ENCODE measurements around the gene IGFN1. TPM values are rescaled to one million over a fixed set of nuclear protein-coding genes. Genes with fewer than 3 reads are reported as not detected.
"Not testable (repeated sequence)": the region's sequence is repeated elsewhere in the genome, so short reads cannot be mapped to it uniquely, and the experiment has no call there.

IGFN1 gene
- total RNA-seq, 2 donors from 2014 or later, result not detected

GRCh38 chr1:201254625-201255478, 64.2 kb downstream of the IGFN1 start:
- DNase-seq (peak; percentile 37 to 64 (median 41)), ATAC-seq (peak; percentile 63)
- Mint-ChIP-seq H3K4me1 (peaks cover 4% of the 10 kb centered on the region), H3K36me3 (ENCODE audit: low read depth) (no peaks in the 10 kb centered on the region), H3K4me3 (no peak overlapping the region), H3K27ac (no peak overlapping the region), H3K27me3 (peaks cover 26% of the 10 kb centered on the region)
- H3K9me3 ChIP-seq (ENCODE audit: control insufficient read depth, low read length, poor library complexity, severe bottlenecking), result no peaks in the 10 kb centered on the region

- ATAC-seq (no peak), DNase-seq (no peak)
- H3K27ac Mint-ChIP-seq, result no peak overlapping the region
- H3K27me3 Mint-ChIP-seq, result peaks cover 27% of the 10 kb centered on the region
- peaks cover 6% of the 10 kb centered on the region for H3K4me1 Mint-ChIP-seq
- H3K9me3 ChIP-seq (ENCODE audit: control insufficient read depth, low read length, poor library complexity, severe bottlenecking), result no peaks in the 10 kb centered on the region
- no peak overlapping the region for H3K4me3 Mint-ChIP-seq
- no peaks in the 10 kb centered on the region for H3K36me3 Mint-ChIP-seq (ENCODE audit: low read depth)
Observed at GRCh38 chr1:201255479-201256362, 65.1 kb downstream of the IGFN1 start.

GRCh38 chr1:201258132-201258531, 67.5 kb downstream of the IGFN1 start:
- not testable (repeated sequence) for H3K4me1 Mint-ChIP-seq; ATAC-seq; H3K27ac Mint-ChIP-seq; H3K36me3 Mint-ChIP-seq (ENCODE audit: low read depth); H3K9me3 ChIP-seq (ENCODE audit: control insufficient read depth, low read length, poor library complexity, severe bottlenecking); DNase-seq; H3K4me3 Mint-ChIP-seq
- H3K27me3 Mint-ChIP-seq, result peaks cover 28% of the 10 kb centered on the region

DNA sequence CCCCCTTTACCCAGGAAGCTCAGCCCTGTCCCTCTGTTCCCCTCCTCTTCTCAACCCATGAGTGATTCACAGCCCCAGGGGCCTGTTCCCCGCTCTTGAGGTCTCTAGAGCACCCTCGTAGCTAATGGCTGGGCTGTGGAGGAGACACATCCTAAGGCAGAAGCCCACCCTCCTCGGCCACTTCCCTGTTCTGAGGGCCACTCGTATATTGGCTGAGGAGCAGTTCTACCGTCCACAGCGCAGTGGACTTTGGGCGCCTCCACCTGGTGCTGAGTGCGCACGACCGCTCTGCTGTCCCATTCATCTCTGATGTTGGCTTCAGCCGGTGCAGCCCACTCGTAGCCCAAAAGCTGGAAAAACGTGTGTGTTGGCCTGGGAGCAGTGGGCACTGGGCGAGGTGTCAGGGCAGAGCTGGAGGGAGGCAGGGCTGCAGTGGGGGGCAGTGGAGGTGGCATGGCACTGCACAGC, 68.2 kb downstream of the IGFN1 start:
- no peak overlapping the region for H3K4me3 Mint-ChIP-seq
- H3K27me3 Mint-ChIP-seq, result peaks cover 30% of the 10 kb centered on the region
- H3K4me1 Mint-ChIP-seq, result peaks cover 2% of the 10 kb centered on the region
- no peak for DNase-seq
- H3K27ac Mint-ChIP-seq, result no peak overlapping the region
- no peaks in the 10 kb centered on the region for H3K36me3 Mint-ChIP-seq (ENCODE audit: low read depth)
- ATAC-seq, result no peak
- H3K9me3 ChIP-seq (ENCODE audit: control insufficient read depth, low read length, poor library complexity, severe bottlenecking), result no peaks in the 10 kb centered on the region

DNA sequence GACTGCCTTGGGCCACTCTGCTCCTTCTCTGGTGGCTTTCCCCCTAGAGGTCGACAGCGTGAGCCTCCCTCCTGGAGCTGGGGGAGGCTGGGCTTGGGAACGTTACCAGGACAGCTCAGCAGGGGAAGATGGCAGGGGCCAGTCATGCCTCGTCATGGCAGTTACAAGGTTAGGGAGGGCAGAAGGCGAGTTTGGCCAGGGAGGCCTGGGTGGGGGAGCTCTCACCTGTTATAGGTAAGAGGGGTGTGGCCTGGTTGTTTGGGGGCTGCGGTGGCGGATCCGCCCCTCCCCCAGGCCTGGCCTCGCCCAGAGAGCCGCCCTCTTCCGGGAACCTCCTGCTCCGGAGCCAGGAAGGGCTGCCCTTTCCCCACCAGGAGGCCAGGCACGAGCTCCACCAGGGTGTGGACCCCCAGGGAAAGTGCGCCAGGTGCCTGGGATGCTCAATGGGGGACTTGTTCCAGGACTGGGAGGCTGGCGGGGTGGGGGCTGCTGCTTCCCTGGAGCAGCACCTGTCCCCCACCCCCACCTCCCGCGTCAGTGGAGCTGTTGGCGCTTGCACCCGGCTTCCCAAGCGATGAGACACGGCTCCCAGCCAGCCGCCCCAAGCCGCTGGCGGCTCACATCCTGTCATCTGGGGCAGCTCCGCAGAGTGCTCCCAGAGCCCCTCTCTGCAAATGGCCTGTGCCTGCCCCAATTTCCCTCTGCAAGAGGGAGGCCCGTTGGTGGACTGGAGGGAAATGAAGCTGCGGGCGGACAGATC, 69.0 kb downstream of the IGFN1 start:
- Mint-ChIP-seq H3K27me3 (peaks cover 38% of the 10 kb centered on the region), H3K27ac (no peak overlapping the region), H3K4me1 (peaks cover 2% of the 10 kb centered on the region), H3K36me3 (ENCODE audit: low read depth) (no peaks in the 10 kb centered on the region), H3K4me3 (peak overlapping the region; percentile 43)
- no peaks in the 10 kb centered on the region for H3K9me3 ChIP-seq (ENCODE audit: control insufficient read depth, low read length, poor library complexity, severe bottlenecking)
- ATAC-seq, result no peak
- DNase-seq, result no peak

DNA sequence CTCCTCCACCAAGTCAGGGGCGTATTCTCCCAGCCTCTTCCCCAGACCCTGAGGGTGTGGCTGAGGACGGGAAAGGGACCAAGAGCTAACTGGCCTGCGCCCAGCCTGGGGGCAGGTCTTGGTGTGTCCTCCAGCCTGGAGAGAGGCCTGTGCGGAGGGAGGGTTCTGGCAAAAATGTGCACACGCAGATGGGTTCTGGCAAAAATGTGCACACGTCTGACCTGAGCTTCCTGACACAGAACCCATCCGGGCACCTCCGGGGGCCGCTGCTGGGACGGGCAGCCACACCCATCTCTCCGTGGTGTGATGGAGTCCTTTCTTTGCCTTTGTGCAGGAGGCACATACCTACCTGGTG, 69.6 kb downstream of the IGFN1 start:
- H3K4me3 Mint-ChIP-seq, result peak overlapping the region; percentile 39
- H3K36me3 Mint-ChIP-seq (ENCODE audit: low read depth), result no peaks in the 10 kb centered on the region
- H3K4me1 Mint-ChIP-seq, result peaks cover 2% of the 10 kb centered on the region
- ATAC-seq (no peak), DNase-seq (no peak)
- peaks cover 43% of the 10 kb centered on the region for H3K27me3 Mint-ChIP-seq
- H3K27ac Mint-ChIP-seq, result no peak overlapping the region
- H3K9me3 ChIP-seq (ENCODE audit: control insufficient read depth, low read length, poor library complexity, severe bottlenecking), result no peaks in the 10 kb centered on the region

DNA sequence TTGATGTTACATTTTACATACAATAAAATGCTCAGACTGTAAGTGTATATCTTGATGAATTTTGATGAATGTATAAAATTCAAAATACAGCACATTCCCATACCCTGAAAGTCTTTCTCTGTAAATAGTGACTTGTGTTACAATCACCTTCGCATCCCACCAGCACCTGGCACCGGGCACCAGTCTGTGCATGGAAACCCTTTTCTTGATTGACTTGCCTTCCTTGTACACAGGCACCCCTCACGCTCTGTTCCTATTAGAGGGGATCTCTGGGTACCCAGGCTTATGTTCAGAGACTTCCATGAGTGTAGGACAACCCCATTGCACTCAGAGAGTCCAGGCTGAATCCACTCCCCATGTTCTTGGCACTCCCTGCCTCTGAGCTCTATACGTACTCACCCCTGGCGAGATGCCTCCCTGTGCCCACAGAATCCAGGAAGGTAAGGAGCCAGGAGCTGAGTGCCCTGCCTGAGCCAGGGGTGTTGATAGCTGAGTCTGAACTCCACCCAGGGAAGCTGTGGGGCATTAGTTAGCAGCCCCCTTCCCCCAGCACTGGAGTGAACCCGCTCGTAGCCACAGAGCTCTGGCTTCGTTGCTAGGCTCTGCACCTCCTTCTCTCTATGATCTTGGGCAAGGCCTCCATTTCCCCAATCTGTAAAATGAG, 70.2 kb downstream of the IGFN1 start:
- ATAC-seq, result no peak
- peaks cover 49% of the 10 kb centered on the region for H3K27me3 Mint-ChIP-seq
- peak overlapping the region; percentile 39 for H3K4me3 Mint-ChIP-seq
- no peaks in the 10 kb centered on the region for H3K9me3 ChIP-seq (ENCODE audit: control insufficient read depth, low read length, poor library complexity, severe bottlenecking)
- peaks cover 2% of the 10 kb centered on the region for H3K4me1 Mint-ChIP-seq
- H3K27ac Mint-ChIP-seq, result no peak overlapping the region
- no peak for DNase-seq
- H3K36me3 Mint-ChIP-seq (ENCODE audit: low read depth), result no peaks in the 10 kb centered on the region

GRCh38 chr1:201261771-201262547, 71.3 kb downstream of the IGFN1 start:
- no peaks in the 10 kb centered on the region for H3K9me3 ChIP-seq (ENCODE audit: control insufficient read depth, low read length, poor library complexity, severe bottlenecking)
- DNase-seq, result no peak
- Mint-ChIP-seq H3K4me1 (peaks cover 5% of the 10 kb centered on the region), H3K27me3 (peaks cover 61% of the 10 kb centered on the region), H3K36me3 (ENCODE audit: low read depth) (no peaks in the 10 kb centered on the region), H3K27ac (no peak overlapping the region), H3K4me3 (no peak overlapping the region)
- no peak for ATAC-seq

DNA sequence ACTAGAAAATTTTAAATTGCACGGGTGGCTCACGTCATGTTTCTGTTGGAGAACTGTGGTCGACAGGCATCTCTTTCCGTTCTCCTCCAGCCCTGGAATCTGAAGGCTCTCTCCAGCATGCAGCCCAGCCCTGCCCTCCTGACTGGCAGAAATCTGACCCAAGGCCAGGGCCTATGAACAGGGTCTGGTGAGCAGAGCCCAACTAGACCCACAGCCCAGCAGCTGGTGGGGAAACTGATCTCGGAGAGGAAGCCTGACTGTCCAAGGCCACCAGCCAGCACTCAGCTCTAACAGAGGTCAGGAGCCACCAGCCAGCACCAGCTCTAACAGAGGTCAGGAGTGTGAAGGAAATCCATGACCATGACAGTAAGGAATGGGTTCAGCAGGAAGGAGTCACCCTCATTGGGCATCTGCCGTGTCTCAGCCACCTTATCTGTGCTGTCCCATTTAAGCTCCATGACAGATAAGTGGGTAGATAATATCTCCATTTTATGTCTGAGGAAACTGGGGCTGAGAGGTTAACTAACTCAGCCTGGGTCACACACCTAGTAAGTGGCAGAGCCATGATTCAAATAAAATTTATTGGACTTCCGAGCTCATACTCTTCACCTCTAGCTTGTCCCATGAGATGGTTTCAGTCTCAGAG, 72.5 kb downstream of the IGFN1 start:
- Mint-ChIP-seq H3K4me1 (peaks cover 5% of the 10 kb centered on the region), H3K27me3 (peaks cover 72% of the 10 kb centered on the region), H3K27ac (no peak overlapping the region), H3K4me3 (no peak overlapping the region), H3K36me3 (ENCODE audit: low read depth) (peaks cover 2% of the 10 kb centered on the region)
- DNase-seq (no peak), ATAC-seq (no peak)
- H3K9me3 ChIP-seq (ENCODE audit: control insufficient read depth, low read length, poor library complexity, severe bottlenecking), result no peaks in the 10 kb centered on the region

GRCh38 chr1:201264072-201264471, 73.4 kb downstream of the IGFN1 start:
- H3K4me3 Mint-ChIP-seq, result no peak overlapping the region
- H3K4me1 Mint-ChIP-seq, result peaks cover 5% of the 10 kb centered on the region
- no peak overlapping the region for H3K27ac Mint-ChIP-seq
- peaks cover 2% of the 10 kb centered on the region for H3K36me3 Mint-ChIP-seq (ENCODE audit: low read depth)
- ATAC-seq (no peak), DNase-seq (no peak)
- H3K27me3 Mint-ChIP-seq, result peaks cover 82% of the 10 kb centered on the region
- no peaks in the 10 kb centered on the region for H3K9me3 ChIP-seq (ENCODE audit: control insufficient read depth, low read length, poor library complexity, severe bottlenecking)

- H3K4me1 Mint-ChIP-seq, result peaks cover 5% of the 10 kb centered on the region
- DNase-seq (no peak), ATAC-seq (no peak)
- H3K27ac Mint-ChIP-seq, result no peak overlapping the region
- no peaks in the 10 kb centered on the region for H3K9me3 ChIP-seq (ENCODE audit: control insufficient read depth, low read length, poor library complexity, severe bottlenecking)
- H3K36me3 Mint-ChIP-seq (ENCODE audit: low read depth), result peaks cover 2% of the 10 kb centered on the region
- H3K27me3 Mint-ChIP-seq, result peaks cover 87% of the 10 kb centered on the region
- no peak overlapping the region for H3K4me3 Mint-ChIP-seq
Observed at GRCh38 chr1:201264554-201264953, 73.9 kb downstream of the IGFN1 start.

GRCh38 chr1:201265756-201266155, 75.1 kb downstream of the IGFN1 start:
- H3K27me3 Mint-ChIP-seq, result peaks cover 87% of the 10 kb centered on the region
- H3K4me3 Mint-ChIP-seq, result no peak overlapping the region
- peaks cover 2% of the 10 kb centered on the region for H3K4me1 Mint-ChIP-seq
- H3K36me3 Mint-ChIP-seq (ENCODE audit: low read depth), result peaks cover 2% of the 10 kb centered on the region
- no peak overlapping the region for H3K27ac Mint-ChIP-seq
- H3K9me3 ChIP-seq (ENCODE audit: control insufficient read depth, low read length, poor library complexity, severe bottlenecking), result no peaks in the 10 kb centered on the region
- DNase-seq (no peak), ATAC-seq (no peak)
